PFSK-1 (cell line): ENCODE results near the gene TMEM203.

ENCODE experiments used
- FOXP2 ChIP-seq: optimal IDR thresholded peaks from 2 replicates; pipeline ENCODE3; 2011; ENCODE audit warnings: borderline replicate concordance, control low read depth, inconsistent platforms; ENCODE audit not compliant: insufficient read depth; ENCODE audit errors: extremely low read length, extremely low read depth
- POLR2AphosphoS5 ChIP-seq: IDR thresholded peaks from 2 replicates; pipeline ENCODE4 v1.6.1; 2012; ENCODE audit warnings: low read depth, mild to moderate bottlenecking, control low read depth, low read length, moderate library complexity
- SIN3A ChIP-seq: IDR thresholded peaks from 2 replicates; pipeline ENCODE4 v1.6.1; 2012; ENCODE audit warnings: mild to moderate bottlenecking, low read length, moderate library complexity, borderline replicate concordance; ENCODE audit not compliant: insufficient read depth
- TAF1 ChIP-seq: IDR thresholded peaks from 2 replicates; pipeline ENCODE4 v1.6.1; 2012; ENCODE audit warnings: low read length, control low read depth, borderline replicate concordance; ENCODE audit not compliant: insufficient read depth
- TF ChIP-seq, protein P1 (sequence below), 2 experiments: IDR thresholded peaks; 2 replicates each; pipeline versions ENCODE4 v1.6.1 to v1.8.0; 2011 to 2012; ENCODE audit warnings: low read depth in 2 of 2, low read length in 2 of 2, control low read depth in 1 of 2, inconsistent platforms in 1 of 2, mild to moderate bottlenecking in 1 of 2, moderate library complexity in 1 of 2; ENCODE audit not compliant: insufficient read depth in 1 of 2

Gene TMEM203

DNA sequence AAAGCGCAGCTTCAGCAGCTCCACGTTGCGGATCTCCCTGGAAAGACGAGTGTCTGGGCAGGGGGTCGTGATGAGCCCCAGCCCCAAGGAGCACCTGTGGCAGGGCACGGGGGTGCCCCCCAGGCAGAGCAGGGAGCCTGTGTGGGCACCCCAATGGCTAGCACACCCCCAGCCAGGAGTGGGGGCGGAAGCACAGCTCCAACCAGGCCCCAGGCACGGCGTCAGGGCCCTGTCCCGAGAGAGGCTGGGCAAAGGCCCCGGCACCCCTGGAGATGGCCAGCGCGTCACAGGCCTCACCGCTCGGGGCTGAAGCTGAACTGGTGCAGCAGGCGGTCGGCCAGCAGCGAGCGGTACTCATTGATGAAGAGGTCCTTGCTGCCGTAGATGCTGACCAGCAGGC lies 25.0 kb downstream of the TMEM203 start:
- no peak for TF ChIP-seq TAF1
- TF ChIP-seq, protein P1, sequence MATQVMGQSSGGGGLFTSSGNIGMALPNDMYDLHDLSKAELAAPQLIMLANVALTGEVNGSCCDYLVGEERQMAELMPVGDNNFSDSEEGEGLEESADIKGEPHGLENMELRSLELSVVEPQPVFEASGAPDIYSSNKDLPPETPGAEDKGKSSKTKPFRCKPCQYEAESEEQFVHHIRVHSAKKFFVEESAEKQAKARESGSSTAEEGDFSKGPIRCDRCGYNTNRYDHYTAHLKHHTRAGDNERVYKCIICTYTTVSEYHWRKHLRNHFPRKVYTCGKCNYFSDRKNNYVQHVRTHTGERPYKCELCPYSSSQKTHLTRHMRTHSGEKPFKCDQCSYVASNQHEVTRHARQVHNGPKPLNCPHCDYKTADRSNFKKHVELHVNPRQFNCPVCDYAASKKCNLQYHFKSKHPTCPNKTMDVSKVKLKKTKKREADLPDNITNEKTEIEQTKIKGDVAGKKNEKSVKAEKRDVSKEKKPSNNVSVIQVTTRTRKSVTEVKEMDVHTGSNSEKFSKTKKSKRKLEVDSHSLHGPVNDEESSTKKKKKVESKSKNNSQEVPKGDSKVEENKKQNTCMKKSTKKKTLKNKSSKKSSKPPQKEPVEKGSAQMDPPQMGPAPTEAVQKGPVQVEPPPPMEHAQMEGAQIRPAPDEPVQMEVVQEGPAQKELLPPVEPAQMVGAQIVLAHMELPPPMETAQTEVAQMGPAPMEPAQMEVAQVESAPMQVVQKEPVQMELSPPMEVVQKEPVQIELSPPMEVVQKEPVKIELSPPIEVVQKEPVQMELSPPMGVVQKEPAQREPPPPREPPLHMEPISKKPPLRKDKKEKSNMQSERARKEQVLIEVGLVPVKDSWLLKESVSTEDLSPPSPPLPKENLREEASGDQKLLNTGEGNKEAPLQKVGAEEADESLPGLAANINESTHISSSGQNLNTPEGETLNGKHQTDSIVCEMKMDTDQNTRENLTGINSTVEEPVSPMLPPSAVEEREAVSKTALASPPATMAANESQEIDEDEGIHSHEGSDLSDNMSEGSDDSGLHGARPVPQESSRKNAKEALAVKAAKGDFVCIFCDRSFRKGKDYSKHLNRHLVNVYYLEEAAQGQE (IDR thresholded peaks at IDR 0.05; ENCODE audit: insufficient read depth in 1 of 2, low read depth in 2 of 2, low read length in 2 of 2), result no peak
- TF ChIP-seq POLR2AphosphoS5, result no peak
- no peak for TF ChIP-seq SIN3A
- no peak for TF ChIP-seq FOXP2

DNA sequence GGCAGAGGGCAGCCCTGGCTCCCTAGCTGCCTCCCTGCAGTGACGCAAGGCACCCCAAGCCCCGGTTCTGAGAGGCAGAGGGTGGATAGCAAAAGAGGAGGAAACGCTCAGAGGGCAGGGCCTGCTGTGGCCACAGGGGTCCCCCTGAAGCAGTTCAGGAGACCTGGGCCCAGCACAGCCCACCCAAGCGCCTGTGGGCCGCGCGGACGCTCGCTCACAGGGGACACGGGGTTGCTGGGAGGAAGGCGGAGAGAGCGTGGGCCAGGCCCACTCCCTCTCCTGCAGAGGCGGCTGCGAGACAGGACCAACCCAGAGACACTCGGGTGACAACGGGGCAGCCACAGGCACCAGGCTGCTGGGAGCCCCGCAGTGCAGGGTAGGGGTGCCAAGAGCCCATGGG lies 25.7 kb downstream of the TMEM203 start:
- TF ChIP-seq FOXP2 (no peak), TAF1 (no peak), SIN3A (no peak), POLR2AphosphoS5 (no peak)
- TF ChIP-seq, protein P1 (IDR thresholded peaks at IDR 0.05; ENCODE audit: insufficient read depth in 1 of 2, low read depth in 2 of 2, low read length in 2 of 2), result no peak

DNA sequence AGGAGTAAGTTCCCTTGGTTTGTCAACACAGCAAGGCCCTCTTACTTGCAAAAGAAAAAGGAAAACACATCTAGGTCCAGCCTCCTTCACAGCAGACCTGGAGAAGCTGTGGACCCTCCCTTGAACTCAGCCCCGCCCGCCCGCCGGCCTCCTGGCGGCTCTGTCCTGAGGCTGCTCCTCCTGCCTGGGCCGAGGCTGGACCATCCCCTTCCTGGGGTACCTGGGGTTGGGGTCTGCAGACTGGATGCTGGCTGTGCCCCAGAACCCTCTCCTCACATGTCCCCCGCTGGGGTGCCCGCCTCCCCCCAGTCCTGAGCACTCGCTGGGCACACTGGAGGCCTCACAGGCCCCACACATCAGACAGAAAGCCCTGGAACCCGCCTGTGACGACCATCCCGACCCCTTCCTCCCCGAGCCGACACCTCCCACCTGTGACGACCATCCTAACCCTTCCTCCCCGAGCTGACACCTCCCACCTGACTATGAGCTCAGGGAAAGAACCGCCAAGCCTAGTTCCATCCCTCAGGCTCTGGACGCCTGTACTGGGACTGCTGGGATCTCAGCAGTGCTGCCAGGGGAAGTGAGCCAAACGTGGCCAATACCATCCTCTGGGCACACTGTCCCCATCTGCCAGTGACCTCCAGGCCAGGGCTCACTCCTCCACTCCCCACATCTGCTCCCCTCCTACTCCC lies 26.4 kb downstream of the TMEM203 start:
- TF ChIP-seq POLR2AphosphoS5 (no peak), TAF1 (no peak), FOXP2 (no peak), SIN3A (no peak)
- TF ChIP-seq, protein P1 (IDR thresholded peaks at IDR 0.05; ENCODE audit: insufficient read depth in 1 of 2, low read depth in 2 of 2, low read length in 2 of 2), result no peak

DNA sequence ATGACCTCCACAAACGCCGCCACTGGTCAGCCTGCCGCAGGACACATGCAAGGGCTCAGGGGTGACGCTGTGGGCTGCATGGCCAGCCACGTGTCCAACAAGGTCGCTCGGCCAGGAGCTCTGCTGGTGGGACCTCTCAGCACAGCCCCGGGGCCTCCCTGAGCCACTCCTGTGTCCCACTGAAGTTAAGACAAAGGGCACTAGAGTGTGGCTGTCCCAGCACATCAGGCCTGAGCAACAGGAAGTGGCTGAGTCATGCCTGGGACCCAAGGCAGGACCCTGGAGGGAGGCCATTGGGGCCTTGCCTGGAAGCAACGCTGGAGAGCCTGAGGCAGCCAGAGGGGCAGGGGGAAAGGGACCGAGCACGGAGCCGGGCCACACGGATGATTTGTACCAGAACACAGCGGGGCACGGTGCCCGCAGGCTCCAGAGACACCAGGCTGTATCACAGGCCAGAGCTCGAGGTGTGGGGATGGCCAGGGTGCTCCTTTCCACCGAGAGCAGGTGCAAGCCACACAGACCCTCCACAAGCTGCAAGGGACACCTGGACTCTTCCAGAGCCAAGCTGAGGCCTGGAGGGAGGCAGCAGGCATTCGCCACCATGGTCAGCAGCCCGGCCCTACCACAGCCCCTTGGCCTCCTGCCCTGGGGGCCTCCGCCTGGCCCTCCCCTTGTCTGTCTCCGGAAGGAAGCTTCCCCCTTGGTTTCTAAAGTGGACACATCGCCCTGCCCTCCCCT lies 27.1 kb downstream of the TMEM203 start:
- TF ChIP-seq, protein P1 (IDR thresholded peaks at IDR 0.05; ENCODE audit: insufficient read depth in 1 of 2, low read depth in 2 of 2, low read length in 2 of 2), result peak in 1 of 2 experiments; percentile 57; a peak in 1 of 4 replicates
- TF ChIP-seq FOXP2, result no peak
